ENCODE measurements around the gene DIP2B. TPM values are rescaled to one million over a fixed set of nuclear protein-coding genes. Genes with fewer than 3 reads are reported as not detected.

Gene DIP2B
- total RNA-seq, 1 donor from 2014 or later, result 8.5 TPM

DNA sequence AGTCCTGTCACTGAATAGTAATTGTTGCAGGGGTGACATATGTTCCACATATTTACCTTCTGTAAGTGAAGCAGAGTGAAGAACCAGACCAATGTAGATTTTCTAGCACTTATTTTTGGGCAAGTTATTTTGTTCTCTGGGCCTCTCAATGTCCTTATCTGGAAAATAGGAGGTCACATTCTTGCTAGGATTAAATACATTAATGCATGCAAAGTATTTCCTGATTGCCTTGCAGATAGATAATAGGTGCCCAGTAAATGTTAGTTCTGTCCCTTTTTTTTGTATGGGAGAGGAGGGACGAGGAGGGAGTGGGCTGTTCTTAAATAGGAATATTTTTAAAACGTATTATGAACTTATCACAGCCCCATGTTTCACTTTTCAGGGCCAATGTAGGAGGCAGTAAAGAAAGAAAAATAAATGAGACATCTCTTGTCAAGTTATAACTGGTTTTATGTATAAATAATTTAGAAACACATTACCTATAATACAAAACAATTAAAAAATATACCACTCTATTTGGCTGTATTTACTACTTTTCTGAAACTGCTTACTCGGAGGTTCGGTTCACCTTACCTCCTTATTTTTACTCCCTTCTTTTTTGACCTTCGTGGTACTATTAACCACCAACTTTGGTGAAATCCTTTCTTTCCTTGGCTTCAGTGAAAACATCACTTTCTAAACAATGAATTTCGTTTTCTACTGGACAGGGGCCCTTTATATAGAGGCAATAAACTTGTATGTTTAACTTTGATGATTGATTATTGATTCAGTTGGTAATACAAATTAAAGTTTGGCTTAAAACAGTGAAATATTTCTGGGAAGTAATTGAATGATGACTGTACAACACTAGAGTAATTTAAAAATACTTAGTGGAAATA is 41.9 kb downstream of the DIP2B start:
- no peaks in the 10 kb centered on the region for H3K27me3 ChIP-seq
- intact Hi-C loops (cut with DNase I), result no loop called here
- TF ChIP-seq, protein P1, sequence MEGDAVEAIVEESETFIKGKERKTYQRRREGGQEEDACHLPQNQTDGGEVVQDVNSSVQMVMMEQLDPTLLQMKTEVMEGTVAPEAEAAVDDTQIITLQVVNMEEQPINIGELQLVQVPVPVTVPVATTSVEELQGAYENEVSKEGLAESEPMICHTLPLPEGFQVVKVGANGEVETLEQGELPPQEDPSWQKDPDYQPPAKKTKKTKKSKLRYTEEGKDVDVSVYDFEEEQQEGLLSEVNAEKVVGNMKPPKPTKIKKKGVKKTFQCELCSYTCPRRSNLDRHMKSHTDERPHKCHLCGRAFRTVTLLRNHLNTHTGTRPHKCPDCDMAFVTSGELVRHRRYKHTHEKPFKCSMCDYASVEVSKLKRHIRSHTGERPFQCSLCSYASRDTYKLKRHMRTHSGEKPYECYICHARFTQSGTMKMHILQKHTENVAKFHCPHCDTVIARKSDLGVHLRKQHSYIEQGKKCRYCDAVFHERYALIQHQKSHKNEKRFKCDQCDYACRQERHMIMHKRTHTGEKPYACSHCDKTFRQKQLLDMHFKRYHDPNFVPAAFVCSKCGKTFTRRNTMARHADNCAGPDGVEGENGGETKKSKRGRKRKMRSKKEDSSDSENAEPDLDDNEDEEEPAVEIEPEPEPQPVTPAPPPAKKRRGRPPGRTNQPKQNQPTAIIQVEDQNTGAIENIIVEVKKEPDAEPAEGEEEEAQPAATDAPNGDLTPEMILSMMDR (IDR thresholded peaks at IDR 0.05), result no peak

GRCh38 chr12:50547742-50548141 is 43.0 kb downstream of the DIP2B start:
- no peaks in the 10 kb centered on the region for H3K27me3 ChIP-seq
- TF ChIP-seq, protein P1 (IDR thresholded peaks at IDR 0.05), result no peak
- H3K4me1 ChIP-seq, result no peaks in the 10 kb centered on the region
- no peaks in the 10 kb centered on the region for H3K9me3 ChIP-seq
- intact Hi-C loops (cut with DNase I), result no loop called here
- DNase-seq (ENCODE audit: low spot score in 2 of 2), result no peak
- no peak overlapping the region for H3K4me3 ChIP-seq
- no peak overlapping the region for H3K27ac ChIP-seq
- no peaks in the 10 kb centered on the region for H3K36me3 ChIP-seq

More for the DNA sequence above, 41.9 kb downstream of the DIP2B start:
- Histone ChIP-seq H3K9me3 (no peaks in the 10 kb centered on the region), H3K4me1 (no peaks in the 10 kb centered on the region), H3K36me3 (no peaks in the 10 kb centered on the region), H3K27ac (no peak overlapping the region), H3K4me3 (no peak overlapping the region)
- no peak for DNase-seq (ENCODE audit: low spot score in 2 of 2)

- intact Hi-C loops (cut with DNase I), result no loop called here
- DNase-seq (ENCODE audit: low spot score in 2 of 2), result no peak
- no peaks in the 10 kb centered on the region for H3K36me3 ChIP-seq
- TF ChIP-seq, protein P1 (IDR thresholded peaks at IDR 0.05), result no peak
- no peaks in the 10 kb centered on the region for H3K4me1 ChIP-seq
- no peak overlapping the region for H3K4me3 ChIP-seq
- no peaks in the 10 kb centered on the region for H3K9me3 ChIP-seq
- no peaks in the 10 kb centered on the region for H3K27me3 ChIP-seq
- H3K27ac ChIP-seq, result no peak overlapping the region
These were observed 45.1 kb downstream of the DIP2B start for GRCh38 chr12:50549885-50550284.

DNA sequence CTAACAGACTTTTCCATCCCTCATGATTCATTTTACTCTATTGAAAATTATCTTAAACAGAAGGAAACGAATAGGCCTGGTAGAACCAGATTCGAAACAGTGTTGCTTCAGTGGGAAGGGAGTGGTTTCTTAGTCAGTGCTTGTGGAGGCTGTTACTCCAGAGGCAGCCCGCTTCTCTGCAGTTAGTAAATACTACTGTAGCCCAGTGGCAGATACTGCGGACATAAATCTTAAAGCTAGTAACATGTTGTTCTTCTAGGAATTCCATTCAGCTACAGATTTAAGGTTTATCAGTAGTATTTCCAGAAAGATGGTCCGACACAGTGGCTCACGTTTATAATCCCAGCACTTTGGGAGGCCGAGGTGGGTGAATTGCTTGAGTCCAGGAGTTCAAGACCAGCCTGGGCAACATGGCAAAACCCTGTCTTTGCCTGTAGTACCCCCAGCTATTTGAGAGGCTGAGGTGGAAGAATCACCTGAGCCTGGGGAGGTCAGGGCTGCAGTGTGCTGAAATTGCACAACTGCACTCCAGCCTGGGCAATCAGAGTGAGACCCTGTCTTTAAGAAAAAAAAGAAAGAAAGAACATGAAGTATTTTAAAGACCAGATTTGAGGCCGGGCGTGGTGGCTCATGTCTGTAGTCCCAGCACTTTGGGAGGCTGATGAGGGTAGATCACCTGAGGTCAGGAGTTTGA is 45.9 kb downstream of the DIP2B start:
- Histone ChIP-seq H3K27ac (no peak overlapping the region), H3K27me3 (no peaks in the 10 kb centered on the region), H3K36me3 (no peaks in the 10 kb centered on the region), H3K4me1 (no peaks in the 10 kb centered on the region), H3K4me3 (no peak overlapping the region), H3K9me3 (no peaks in the 10 kb centered on the region)
- DNase-seq (ENCODE audit: low spot score in 2 of 2), result no peak
- TF ChIP-seq, protein P1 (IDR thresholded peaks at IDR 0.05), result no peak
- intact Hi-C loops (cut with DNase I), result no loop called here

DNA sequence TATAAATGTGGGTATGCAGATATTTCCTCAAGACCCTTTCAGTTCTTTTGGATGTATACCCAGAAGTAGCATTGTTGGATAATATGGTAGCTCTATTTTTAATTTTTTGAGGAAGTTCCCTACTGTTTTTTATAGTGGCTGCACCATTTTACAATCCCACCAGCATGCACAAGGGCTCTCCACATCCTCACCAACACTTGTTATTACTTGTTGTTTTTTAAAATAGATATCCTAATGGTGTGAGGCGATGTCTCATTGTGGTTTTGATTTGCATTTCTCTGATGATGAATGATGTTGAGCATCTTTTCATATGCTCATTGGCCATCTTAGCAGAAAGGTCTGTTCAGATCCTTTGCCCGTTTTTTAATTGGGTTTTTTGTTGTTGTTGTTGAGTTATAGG is 47.1 kb downstream of the DIP2B start:
- no peaks in the 10 kb centered on the region for H3K27me3 ChIP-seq
- DNase-seq (ENCODE audit: low spot score in 2 of 2), result no peak
- no peaks in the 10 kb centered on the region for H3K9me3 ChIP-seq
- TF ChIP-seq, protein P1 (IDR thresholded peaks at IDR 0.05), result no peak
- intact Hi-C loops (cut with DNase I), result no loop called here
- H3K4me3 ChIP-seq, result no peak overlapping the region
- H3K27ac ChIP-seq, result no peak overlapping the region
- H3K4me1 ChIP-seq, result no peaks in the 10 kb centered on the region
- no peaks in the 10 kb centered on the region for H3K36me3 ChIP-seq

Measured in ascending aorta (tissue), 2 donors.